ENCODE data around the gene AGBL4.

- TF ChIP-seq CTCF (IDR thresholded peaks at IDR 0.05 in 2 of 3, conservative IDR thresholded peaks at IDR 0.05 in 1 of 3; ENCODE audit: borderline replicate concordance in 1 of 3, insufficient read depth in 1 of 3, low read depth in 2 of 3, low read length in 2 of 3) (no peak), POLR2AphosphoS5 (IDR thresholded peaks at IDR 0.05; ENCODE audit: low read depth, low read length) (no peak), SIN3A (IDR thresholded peaks at IDR 0.05; ENCODE audit: low read depth) (no peak), RAD21 (IDR thresholded peaks at IDR 0.05; ENCODE audit: low read depth) (no peak), POLR2A (IDR thresholded peaks at IDR 0.05; ENCODE audit: borderline replicate concordance, extremely low read depth, insufficient read depth, insufficient read length) (no peak)
- TF ChIP-seq, protein P1, sequence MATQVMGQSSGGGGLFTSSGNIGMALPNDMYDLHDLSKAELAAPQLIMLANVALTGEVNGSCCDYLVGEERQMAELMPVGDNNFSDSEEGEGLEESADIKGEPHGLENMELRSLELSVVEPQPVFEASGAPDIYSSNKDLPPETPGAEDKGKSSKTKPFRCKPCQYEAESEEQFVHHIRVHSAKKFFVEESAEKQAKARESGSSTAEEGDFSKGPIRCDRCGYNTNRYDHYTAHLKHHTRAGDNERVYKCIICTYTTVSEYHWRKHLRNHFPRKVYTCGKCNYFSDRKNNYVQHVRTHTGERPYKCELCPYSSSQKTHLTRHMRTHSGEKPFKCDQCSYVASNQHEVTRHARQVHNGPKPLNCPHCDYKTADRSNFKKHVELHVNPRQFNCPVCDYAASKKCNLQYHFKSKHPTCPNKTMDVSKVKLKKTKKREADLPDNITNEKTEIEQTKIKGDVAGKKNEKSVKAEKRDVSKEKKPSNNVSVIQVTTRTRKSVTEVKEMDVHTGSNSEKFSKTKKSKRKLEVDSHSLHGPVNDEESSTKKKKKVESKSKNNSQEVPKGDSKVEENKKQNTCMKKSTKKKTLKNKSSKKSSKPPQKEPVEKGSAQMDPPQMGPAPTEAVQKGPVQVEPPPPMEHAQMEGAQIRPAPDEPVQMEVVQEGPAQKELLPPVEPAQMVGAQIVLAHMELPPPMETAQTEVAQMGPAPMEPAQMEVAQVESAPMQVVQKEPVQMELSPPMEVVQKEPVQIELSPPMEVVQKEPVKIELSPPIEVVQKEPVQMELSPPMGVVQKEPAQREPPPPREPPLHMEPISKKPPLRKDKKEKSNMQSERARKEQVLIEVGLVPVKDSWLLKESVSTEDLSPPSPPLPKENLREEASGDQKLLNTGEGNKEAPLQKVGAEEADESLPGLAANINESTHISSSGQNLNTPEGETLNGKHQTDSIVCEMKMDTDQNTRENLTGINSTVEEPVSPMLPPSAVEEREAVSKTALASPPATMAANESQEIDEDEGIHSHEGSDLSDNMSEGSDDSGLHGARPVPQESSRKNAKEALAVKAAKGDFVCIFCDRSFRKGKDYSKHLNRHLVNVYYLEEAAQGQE (IDR thresholded peaks at IDR 0.05; ENCODE audit: low read depth), result no peak
These were observed 1035.0 kb downstream of the AGBL4 start for GRCh38 chr1:48988633-48989197.

Measured in HCT116 (cell line).